K562 (cell line): ENCODE measurements around the gene HIPK2. TPM values are rescaled to one million over a fixed set of nuclear protein-coding genes. Genes with fewer than 3 reads are reported as not detected.
A peak's percentile ranks its signal among the peaks of the same experiment; 100 is the strongest.

Experiments
- CREB1 ChIP-seq, 2 experiments: sonication (generic) in 1 of 2; formaldehyde crosslinking in 1 of 2; IDR thresholded peaks; 2 replicates each; pipeline versions ENCODE4 v1.6.1 to v1.8.0; 2012 to 2022; ENCODE audit warnings: inconsistent platforms in 1 of 2, mild to moderate bottlenecking in 1 of 2, missing genetic modification reagents in 1 of 2, moderate library complexity in 1 of 2
- CXXC5 ChIP-seq: fragments of 250-450 bp; sonication (Bioruptor Pico); IDR thresholded peaks from 2 replicates; pipeline ENCODE4 v1.8.0; 2022; ENCODE audit warnings: inconsistent platforms, mild to moderate bottlenecking, moderate library complexity
- E2F1 ChIP-seq: sonication (generic); formaldehyde crosslinking; IDR thresholded peaks from 2 replicates; pipeline ENCODE4 v1.8.1; 2023; ENCODE audit warnings: mild to moderate bottlenecking, missing genetic modification reagents, moderate library complexity
- ELF2 ChIP-seq: fragments of 250-450 bp; sonication (Bioruptor Pico); IDR thresholded peaks from 2 replicates; pipeline ENCODE4 v1.5.0; 2021; ENCODE audit warnings: mild to moderate bottlenecking
- ESRRA ChIP-seq: fragments of 450-650 bp; IDR thresholded peaks from 2 replicates; pipeline ENCODE4 v1.6.1; 2014; ENCODE audit warnings: low read depth, mild to moderate bottlenecking, moderate library complexity, borderline replicate concordance
- GATAD2A ChIP-seq: fragments of 450-650 bp; IDR thresholded peaks from 2 replicates; pipeline ENCODE4 v1.6.1; 2017
- GATAD2B ChIP-seq: fragments of 450-650 bp; IDR thresholded peaks from 2 replicates; pipeline ENCODE4 v1.6.1; 2017; ENCODE audit warnings: mild to moderate bottlenecking, borderline replicate concordance
- HNRNPK ChIP-seq: fragments of 200-400 bp; formaldehyde crosslinking; IDR thresholded peaks from one replicate; pipeline ENCODE4 v1.6.1; 2018; ENCODE audit warnings: mild to moderate bottlenecking, low read depth, low read length; ENCODE audit not compliant: poor library complexity, severe bottlenecking
- HNRNPLL ChIP-seq: fragments of 200-400 bp; formaldehyde crosslinking; IDR thresholded peaks from 2 replicates; pipeline ENCODE4 v1.6.1; 2017; ENCODE audit warnings: low read length, low read depth, mild to moderate bottlenecking; ENCODE audit not compliant: poor library complexity, severe bottlenecking
- KDM2B ChIP-seq: fragments of 250-450 bp; sonication (Bioruptor Pico); IDR thresholded peaks from 2 replicates; pipeline ENCODE4 v1.8.0; 2021; ENCODE audit warnings: mild to moderate bottlenecking, moderate library complexity
- MTA1 ChIP-seq: fragments of 450-650 bp; IDR thresholded peaks from 2 replicates; pipeline ENCODE4 v1.6.1; 2017; ENCODE audit warnings: borderline replicate concordance
- MTA3 ChIP-seq: fragments of 450-650 bp; formaldehyde crosslinking; IDR thresholded peaks from 2 replicates; pipeline ENCODE4 v1.6.1; 2017; ENCODE audit warnings: mild to moderate bottlenecking, borderline replicate concordance
- MXI1 ChIP-seq: IDR thresholded peaks from 2 replicates; pipeline ENCODE4 v1.6.1; 2011; ENCODE audit warnings: low read depth, mild to moderate bottlenecking, improper control_type of control experiment, low read length
- NR2C2 ChIP-seq, 2 experiments: fragments of 200-800 bp in 1 of 2; sonication (Bioruptor generic) in 1 of 2; sonication (generic) in 1 of 2; formaldehyde crosslinking in 1 of 2; IDR thresholded peaks; 2 replicates each; pipeline versions ENCODE4 v1.6.1 to v1.8.0; 2016 to 2022; ENCODE audit warnings: mild to moderate bottlenecking in 1 of 2, missing compliant biosample characterization in 1 of 2, missing genetic modification characterization in 1 of 2, missing genetic modification reagents in 1 of 2
- NRF1 ChIP-seq, 2 experiments: fragments of 450-650 bp; IDR thresholded peaks in 1 of 2; conservative IDR thresholded peaks in 1 of 2; 2 replicates each; pipeline ENCODE4 v1.6.1; 2014; ENCODE audit warnings: mild to moderate bottlenecking in 2 of 2
- RBM15 ChIP-seq: fragments of 200-400 bp; formaldehyde crosslinking; IDR thresholded peaks from 2 replicates; pipeline ENCODE4 v1.6.1; 2018; ENCODE audit warnings: mild to moderate bottlenecking, low read length, moderate library complexity; ENCODE audit not compliant: insufficient read depth
- SAFB ChIP-seq: fragments of 200-400 bp; formaldehyde crosslinking; IDR thresholded peaks from 2 replicates; pipeline ENCODE4 v1.6.1; 2017; ENCODE audit warnings: low read depth, low read length, borderline replicate concordance
- TCF3 ChIP-seq: sonication (generic); formaldehyde crosslinking; IDR thresholded peaks from 2 replicates; pipeline ENCODE4 v1.4.0; 2020; ENCODE audit warnings: mild to moderate bottlenecking, missing genetic modification reagents
- TCF7 ChIP-seq: sonication (generic); IDR thresholded peaks from 2 replicates; pipeline ENCODE4 v1.6.1; 2016; ENCODE audit warnings: antibody characterized with exemption, borderline replicate concordance
- ZNF239 ChIP-seq: fragments of 250-450 bp; sonication (Bioruptor Pico); IDR thresholded peaks from 2 replicates; pipeline ENCODE4 v1.4.0; 2020; ENCODE audit warnings: mild to moderate bottlenecking
- ZNF253 ChIP-seq: fragments of 250-450 bp; sonication (Bioruptor Pico); conservative IDR thresholded peaks from 2 replicates; pipeline ENCODE4 v1.6.1; 2021; ENCODE audit warnings: mild to moderate bottlenecking
- ZNF584 ChIP-seq: fragments of 200-800 bp; sonication (Bioruptor generic); IDR thresholded peaks from 2 replicates; pipeline ENCODE4 v1.6.1; 2016; ENCODE audit warnings: low read depth, mild to moderate bottlenecking, missing genetic modification characterization, missing compliant biosample characterization
- ZNF699 ChIP-seq: fragments of 250-450 bp; sonication (Bioruptor Pico); IDR thresholded peaks from 2 replicates; pipeline ENCODE4 v1.8.0; 2021; ENCODE audit warnings: mild to moderate bottlenecking, moderate library complexity; ENCODE audit not compliant: insufficient replicate concordance
- ZNF778 ChIP-seq: fragments of 450-650 bp; formaldehyde crosslinking; IDR thresholded peaks from 2 replicates; pipeline ENCODE4 v1.4.0; 2020; ENCODE audit warnings: mild to moderate bottlenecking, moderate library complexity
- polyA plus RNA-seq, 8 experiments: library from polyadenylated mRNA; depleted of rRNA in 4 of 8; stranded (reverse) in 5 of 8; unstranded in 3 of 8; fragments of >200 nt; fragmentation: Nextera tagmentation in 2 of 8; fragmentation: Illumina TruSeq in 1 of 8; extraction: Ambion mirVana in 2 of 8; extraction: Trizol in 1 of 8; gene quantifications; 2 replicates each; pipeline versions ENCODE4 v1.2.1 to v1.2.3, GENCODE V29; 2011 to 2014; ENCODE audit warnings: inconsistent platforms in 1 of 8, missing spikeins in 1 of 8
- total RNA-seq, 7 experiments: library from RNA; depleted of rRNA in 6 of 7; stranded (reverse); fragments of >200 nt in 6 of 7; fragmentation: Illumina TruSeq in 2 of 7; extraction: Trizol in 2 of 7; gene quantifications; 2 replicates each; pipeline versions ENCODE4 v1.2.1 to v1.2.3, GENCODE V29; 2011 to 2021; ENCODE audit warnings: low replicate concordance in 1 of 7
- TF ChIP-seq, protein P1 (sequence below): fragments of 450-650 bp; IDR thresholded peaks from 2 replicates; pipeline ENCODE4 v1.7.0; 2016; ENCODE audit warnings: borderline replicate concordance
- TF ChIP-seq, protein P2 (sequence below): fragments of 450-650 bp; formaldehyde crosslinking; conservative IDR thresholded peaks from 2 replicates; pipeline ENCODE4 v1.4.0; 2022; ENCODE audit warnings: mild to moderate bottlenecking, missing genetic modification characterization

The HIPK2 gene
- total and polyA plus RNA-seq, 9 of the 15 experiments (the other 6 are each of a cell fraction or from before 2014, with no cell fraction given), result 0.69 to 19.8 (median 5.1) TPM

DNA sequence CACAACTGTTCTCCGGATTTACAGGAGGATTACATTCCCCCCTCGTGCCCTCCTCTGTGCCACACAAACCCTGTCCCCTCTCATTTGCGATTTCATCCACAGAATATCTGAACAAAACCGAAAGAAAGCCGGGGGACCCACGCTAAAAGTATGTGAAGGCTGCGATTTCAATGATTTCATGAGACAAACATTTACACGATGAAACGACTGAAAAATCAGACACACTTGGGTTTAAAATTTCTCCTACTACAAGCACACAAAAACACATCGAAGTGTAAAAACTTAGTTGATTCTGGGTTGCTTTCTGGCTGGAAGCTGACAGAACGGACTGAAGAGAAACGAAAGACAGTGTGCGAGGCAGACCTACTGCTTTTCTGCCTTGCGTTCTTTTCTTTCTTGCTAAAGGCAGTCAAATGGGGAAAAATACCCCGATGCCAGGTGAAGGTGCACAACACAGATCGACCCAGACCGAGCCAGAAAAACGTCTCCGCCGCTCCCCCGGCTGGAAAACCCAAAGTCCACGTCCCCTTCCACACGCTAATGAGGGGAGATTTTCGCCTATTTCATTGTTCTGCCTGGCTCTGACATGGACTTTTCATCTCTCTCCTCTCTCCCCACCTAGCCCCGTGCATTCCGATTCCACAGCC lies 1.2 kb downstream of the HIPK2 start (continued):
- TF ChIP-seq MXI1, result no peak
- no peak for TF ChIP-seq SAFB
- TF ChIP-seq GATAD2B, result no peak
- TF ChIP-seq, protein P1, sequence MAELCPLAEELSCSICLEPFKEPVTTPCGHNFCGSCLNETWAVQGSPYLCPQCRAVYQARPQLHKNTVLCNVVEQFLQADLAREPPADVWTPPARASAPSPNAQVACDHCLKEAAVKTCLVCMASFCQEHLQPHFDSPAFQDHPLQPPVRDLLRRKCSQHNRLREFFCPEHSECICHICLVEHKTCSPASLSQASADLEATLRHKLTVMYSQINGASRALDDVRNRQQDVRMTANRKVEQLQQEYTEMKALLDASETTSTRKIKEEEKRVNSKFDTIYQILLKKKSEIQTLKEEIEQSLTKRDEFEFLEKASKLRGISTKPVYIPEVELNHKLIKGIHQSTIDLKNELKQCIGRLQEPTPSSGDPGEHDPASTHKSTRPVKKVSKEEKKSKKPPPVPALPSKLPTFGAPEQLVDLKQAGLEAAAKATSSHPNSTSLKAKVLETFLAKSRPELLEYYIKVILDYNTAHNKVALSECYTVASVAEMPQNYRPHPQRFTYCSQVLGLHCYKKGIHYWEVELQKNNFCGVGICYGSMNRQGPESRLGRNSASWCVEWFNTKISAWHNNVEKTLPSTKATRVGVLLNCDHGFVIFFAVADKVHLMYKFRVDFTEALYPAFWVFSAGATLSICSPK, result no peak
- no peak for TF ChIP-seq TCF7
- TF ChIP-seq, protein P2, sequence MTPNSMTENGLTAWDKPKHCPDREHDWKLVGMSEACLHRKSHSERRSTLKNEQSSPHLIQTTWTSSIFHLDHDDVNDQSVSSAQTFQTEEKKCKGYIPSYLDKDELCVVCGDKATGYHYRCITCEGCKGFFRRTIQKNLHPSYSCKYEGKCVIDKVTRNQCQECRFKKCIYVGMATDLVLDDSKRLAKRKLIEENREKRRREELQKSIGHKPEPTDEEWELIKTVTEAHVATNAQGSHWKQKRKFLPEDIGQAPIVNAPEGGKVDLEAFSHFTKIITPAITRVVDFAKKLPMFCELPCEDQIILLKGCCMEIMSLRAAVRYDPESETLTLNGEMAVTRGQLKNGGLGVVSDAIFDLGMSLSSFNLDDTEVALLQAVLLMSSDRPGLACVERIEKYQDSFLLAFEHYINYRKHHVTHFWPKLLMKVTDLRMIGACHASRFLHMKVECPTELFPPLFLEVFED (CRISPR knock-in tag), result no peak
- peak; percentile 26; the same call in 1 of the 2 replicates for TF ChIP-seq MTA3
- no peak for TF ChIP-seq ZNF584
- no peak for TF ChIP-seq TCF3 (CRISPR knock-in tag)
- 0 out of 2 replicates have a peak, but pooled peaks have one; percentile 20 for TF ChIP-seq CREB1 (IDR thresholded peaks at IDR 0.05)
- no peak for TF ChIP-seq CREB1 (CRISPR knock-in tag; IDR thresholded peaks at IDR 0.05)
- no peak for TF ChIP-seq E2F1 (CRISPR knock-in tag)
- TF ChIP-seq ZNF253, result no peak
- TF ChIP-seq CXXC5 (CRISPR knock-in tag), result no peak
- no peak for TF ChIP-seq ZNF699 (CRISPR knock-in tag)
- TF ChIP-seq HNRNPLL, result no peak
- no peak for TF ChIP-seq NR2C2 (CRISPR knock-in tag; IDR thresholded peaks at IDR 0.05)
- no peak for TF ChIP-seq NR2C2 (tag; IDR thresholded peaks at IDR 0.05)
- no peak for TF ChIP-seq ZNF239
- TF ChIP-seq ELF2 (CRISPR knock-in tag), result no peak
- TF ChIP-seq MTA1, result no peak
- no peak for TF ChIP-seq ZNF778
- no peak for TF ChIP-seq GATAD2A
- TF ChIP-seq RBM15, result no peak
- no peak for TF ChIP-seq KDM2B (CRISPR knock-in tag)
- TF ChIP-seq NRF1 (conservative IDR thresholded peaks at IDR 0.05 in 1 of 2, IDR thresholded peaks at IDR 0.05 in 1 of 2), result no peak
- no peak for TF ChIP-seq ESRRA
- TF ChIP-seq HNRNPK, result no peak
